Calu3 (cell line): Measurements from ENCODE around the gene SEC22C. TPM values are rescaled to one million over a fixed set of nuclear protein-coding genes. Genes with fewer than 3 reads are reported as not detected.
A peak's percentile ranks its signal among the peaks of the same experiment; 100 is the strongest.

ENCODE experiments used
- BruUV-seq: library from RNA; stranded (reverse); fragments of 400-500 nt; replicated peaks from 2 replicates; lab custom pipeline; 2021; lab: Mats Ljungman, UMichigan
- CTCF ChIA-PET: fragments of 300-600 bp; sonication (Branson Sonifier 250); formaldehyde crosslinking; loops from one replicate; lab custom pipeline; 2022; ENCODE audit warnings: antibody characterized with exemption; lab: Charles Lee
- DNase-seq: peaks from one replicate; pipeline ENCODE4 v3.0.0; 2022
- H3K27ac Mint-ChIP-seq: one replicate; pipeline ENCODE4 v1.8.0; 2022; ENCODE audit warnings: mixed read lengths; ENCODE audit not compliant: unreplicated experiment
- H3K27me3 Mint-ChIP-seq: one replicate; pipeline ENCODE4 v1.8.0; 2022; ENCODE audit warnings: mixed read lengths; ENCODE audit not compliant: unreplicated experiment
- H3K36me3 Mint-ChIP-seq: one replicate; pipeline ENCODE4 v1.8.0; 2022; ENCODE audit warnings: mild to moderate bottlenecking, moderate library complexity, mixed read lengths; ENCODE audit not compliant: insufficient read depth, unreplicated experiment
- H3K4me1 Mint-ChIP-seq: one replicate; pipeline ENCODE4 v1.8.0; 2022; ENCODE audit warnings: mild to moderate bottlenecking, low read depth, mixed read lengths; ENCODE audit not compliant: unreplicated experiment
- H3K4me3 Mint-ChIP-seq: one replicate; pipeline ENCODE4 v1.8.0; 2022; ENCODE audit warnings: mild to moderate bottlenecking, low read depth, moderate library complexity, mixed read lengths; ENCODE audit not compliant: unreplicated experiment
- H3K9me3 Mint-ChIP-seq: one replicate; pipeline ENCODE4 v1.8.0; 2022; ENCODE audit warnings: low read depth, mixed read lengths; ENCODE audit not compliant: unreplicated experiment
- CTCF ChIP-seq: fragments of 200-600 bp; IDR thresholded peaks from one replicate; pipeline ENCODE4 v1.8.0; 2022; ENCODE audit warnings: antibody characterized with exemption; ENCODE audit not compliant: unreplicated experiment
- intact Hi-C: fragments of 100-400 bp; cut with micrococcal nuclease; formaldehyde crosslinking; loops from one replicate; pipeline ENCODE4 v1.10.0; 2022; ENCODE audit not compliant: unreplicated experiment
- total RNA-seq: library from RNA; stranded (reverse); gene quantifications from 2 replicates; pipeline ENCODE4 v1.2.3, GENCODE V29; 2022

SEC22C gene
- total RNA-seq, 1 experiment from 2014 or later = 42.3 TPM

- no peak overlapping the region for H3K27ac Mint-ChIP-seq
- BruUV-seq = no TSS peak
- H3K4me3 Mint-ChIP-seq = no peak overlapping the region
- H3K9me3 Mint-ChIP-seq = no peaks in the 10 kb centered on the region
- peaks cover 25% of the 10 kb centered on the region for H3K36me3 Mint-ChIP-seq
- no peak for TF ChIP-seq CTCF
- DNase-seq = no peak
- intact Hi-C loops = no loop called here
- H3K27me3 Mint-ChIP-seq = peaks cover 18% of the 10 kb centered on the region
- peaks cover 44% of the 10 kb centered on the region for H3K4me1 Mint-ChIP-seq
- CTCF ChIA-PET = no interaction called here
Observed at GRCh38 chr3:42499478-42499871, 82.3 kb downstream of the SEC22C start.

DNA sequence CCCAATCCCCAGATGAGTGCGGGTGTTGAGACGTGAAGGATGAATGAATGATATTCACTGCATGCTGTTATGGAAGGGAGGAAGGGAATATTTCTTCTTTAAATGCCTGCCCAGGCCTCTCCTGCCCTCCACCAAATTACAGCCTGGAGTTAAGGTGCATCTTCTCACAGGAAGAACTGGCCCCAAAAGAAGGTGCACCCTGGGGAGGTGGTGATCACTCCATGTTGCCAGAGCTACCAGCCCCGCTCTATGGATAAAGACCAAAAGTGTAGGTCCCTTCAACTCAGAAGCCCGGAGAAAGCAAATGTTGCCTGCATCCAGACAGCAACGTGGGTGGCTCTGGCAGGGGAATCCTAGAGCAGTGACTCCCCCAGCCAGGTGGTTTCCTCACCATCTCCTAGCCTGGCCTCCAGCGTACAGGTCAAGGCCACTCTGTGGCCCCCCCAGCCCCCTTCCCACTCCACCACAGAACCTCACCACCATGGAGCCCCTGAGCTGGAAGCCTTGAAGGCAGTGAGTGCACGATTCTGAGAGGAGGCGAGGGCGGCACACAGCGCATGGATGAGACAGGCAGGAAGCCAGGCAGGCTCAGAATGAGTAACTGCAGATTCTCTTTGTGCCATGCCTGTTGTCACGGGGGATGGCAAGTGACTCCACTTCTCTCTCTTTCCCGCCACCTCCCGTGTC, 82.8 kb downstream of the SEC22C start:
- peaks cover 18% of the 10 kb centered on the region for H3K27me3 Mint-ChIP-seq
- no TSS peak for BruUV-seq

GRCh38 chr3:42498034-42498433, 83.7 kb downstream of the SEC22C start:
- Mint-ChIP-seq H3K4me3 (no peak overlapping the region), H3K4me1 (peaks cover 44% of the 10 kb centered on the region), H3K9me3 (no peaks in the 10 kb centered on the region), H3K27ac (peak overlapping the region; percentile 51), H3K36me3 (peaks cover 17% of the 10 kb centered on the region), H3K27me3 (peaks cover 18% of the 10 kb centered on the region)
- DNase-seq = no peak
- no peak for TF ChIP-seq CTCF
- CTCF ChIA-PET = interaction anchor here (0.6 to 0.7 kb wide), 2 partner anchors 21 to 47 kb away, joined by 3 read pairs; no protein-coding TSS in a partner anchor
- no TSS peak for BruUV-seq
- intact Hi-C loops = no loop called here

More for the DNA sequence above, 82.8 kb downstream of the SEC22C start:
- H3K36me3 Mint-ChIP-seq = peaks cover 25% of the 10 kb centered on the region
- TF ChIP-seq CTCF = no peak
- H3K4me1 Mint-ChIP-seq = peaks cover 44% of the 10 kb centered on the region
- CTCF ChIA-PET = interaction anchor here (0.7 kb wide), 1 partner anchor 22 kb away, joined by 3 read pairs; no protein-coding TSS in a partner anchor
- H3K27ac Mint-ChIP-seq = no peak overlapping the region
- no peak for DNase-seq
- no peak overlapping the region for H3K4me3 Mint-ChIP-seq
- no peaks in the 10 kb centered on the region for H3K9me3 Mint-ChIP-seq
- intact Hi-C loops = no loop called here

Other genes with a start within 250 kb of the SEC22C start
- not detected in 2 replicates for gene LYZL4, start 171.4 kb downstream of the SEC22C start, total RNA-seq
- gene VIPR1, start 79.3 kb downstream of the SEC22C start, total RNA-seq = 16.6 and 19.2 TPM in 2 replicates
- 23.7 and 25.3 TPM in 2 replicates for gene SS18L2, start 8.9 kb upstream of the SEC22C start, total RNA-seq
- 61.3 and 70.0 TPM in 2 replicates for gene NKTR, start 18.7 kb upstream of the SEC22C start, total RNA-seq
- 6.0 and 7.2 TPM in 2 replicates for gene ZBTB47, start 71.7 kb upstream of the SEC22C start, total RNA-seq
- not detected in 2 replicates for gene KLHL40, start 103.6 kb upstream of the SEC22C start, total RNA-seq
- not detected in 2 replicates for gene HHATL, start 120.8 kb upstream of the SEC22C start, total RNA-seq
- 0.66 and 0.68 TPM in 2 replicates for gene CCDC13, start 191.3 kb upstream of the SEC22C start, total RNA-seq
- 88.1 and 90.4 TPM in 2 replicates for gene HIGD1A, start 222.5 kb upstream of the SEC22C start, total RNA-seq
- gene ACKR2, start 227.5 kb upstream of the SEC22C start, total RNA-seq = 0.45 and 1.5 TPM in 2 replicates